K562 (cell line): Measurements from ENCODE around the gene GRM5. TPM values are rescaled to one million over a fixed set of nuclear protein-coding genes. Genes with fewer than 3 reads are reported as not detected.

ENCODE experiments used
- TEAD2 ChIP-seq: fragments of 450-650 bp; IDR thresholded peaks from 2 replicates; pipeline ENCODE4 v1.6.1; 2016; ENCODE audit warnings: missing genetic modification characterization, control low read depth, missing compliant biosample characterization
- polyA plus RNA-seq, 8 experiments: library from polyadenylated mRNA; depleted of rRNA in 4 of 8; stranded (reverse) in 5 of 8; unstranded in 3 of 8; fragments of >200 nt; fragmentation: Nextera tagmentation in 2 of 8; fragmentation: Illumina TruSeq in 1 of 8; extraction: Ambion mirVana in 2 of 8; extraction: Trizol in 1 of 8; gene quantifications; 2 replicates each; pipeline versions ENCODE4 v1.2.1 to v1.2.3, GENCODE V29; 2011 to 2014; ENCODE audit warnings: inconsistent platforms in 1 of 8, missing spikeins in 1 of 8
- total RNA-seq, 7 experiments: library from RNA; depleted of rRNA in 6 of 7; stranded (reverse); fragments of >200 nt in 6 of 7; fragmentation: Illumina TruSeq in 2 of 7; extraction: Trizol in 2 of 7; gene quantifications; 2 replicates each; pipeline versions ENCODE4 v1.2.1 to v1.2.3, GENCODE V29; 2011 to 2021; ENCODE audit warnings: low replicate concordance in 1 of 7
- TF ChIP-seq, protein P1 (sequence below): fragments of 200-600 bp; sonication (generic); IDR thresholded peaks from one replicate; pipeline ENCODE4 v1.6.1; 2012; ENCODE audit warnings: mild to moderate bottlenecking, low read depth, low read length, inconsistent platforms

Gene GRM5
- total and polyA plus RNA-seq, 9 of the 15 experiments (the other 6 are each of a cell fraction or from before 2014, with no cell fraction given), result not detected

DNA sequence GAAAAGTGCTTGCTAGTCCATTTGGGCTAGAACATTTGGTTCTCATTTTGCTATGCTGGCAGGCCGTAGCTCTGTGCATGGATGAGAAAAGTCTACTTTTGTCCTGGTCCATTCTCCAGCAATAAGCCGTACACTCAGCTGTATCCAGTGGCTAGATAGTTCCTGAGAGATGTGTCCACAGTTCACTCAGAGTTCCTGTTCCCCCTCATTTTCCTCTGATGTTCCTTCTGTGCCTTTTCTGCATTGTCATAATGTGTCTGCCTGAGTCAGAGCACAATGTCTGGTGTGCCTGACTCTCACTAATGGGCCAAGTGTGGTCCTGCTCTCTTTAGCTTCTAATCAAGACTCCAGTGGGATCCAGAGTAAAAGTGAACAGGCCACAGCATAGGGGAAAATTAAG lies 512.6 kb downstream of the GRM5 start (continued):
- TF ChIP-seq, protein P1, sequence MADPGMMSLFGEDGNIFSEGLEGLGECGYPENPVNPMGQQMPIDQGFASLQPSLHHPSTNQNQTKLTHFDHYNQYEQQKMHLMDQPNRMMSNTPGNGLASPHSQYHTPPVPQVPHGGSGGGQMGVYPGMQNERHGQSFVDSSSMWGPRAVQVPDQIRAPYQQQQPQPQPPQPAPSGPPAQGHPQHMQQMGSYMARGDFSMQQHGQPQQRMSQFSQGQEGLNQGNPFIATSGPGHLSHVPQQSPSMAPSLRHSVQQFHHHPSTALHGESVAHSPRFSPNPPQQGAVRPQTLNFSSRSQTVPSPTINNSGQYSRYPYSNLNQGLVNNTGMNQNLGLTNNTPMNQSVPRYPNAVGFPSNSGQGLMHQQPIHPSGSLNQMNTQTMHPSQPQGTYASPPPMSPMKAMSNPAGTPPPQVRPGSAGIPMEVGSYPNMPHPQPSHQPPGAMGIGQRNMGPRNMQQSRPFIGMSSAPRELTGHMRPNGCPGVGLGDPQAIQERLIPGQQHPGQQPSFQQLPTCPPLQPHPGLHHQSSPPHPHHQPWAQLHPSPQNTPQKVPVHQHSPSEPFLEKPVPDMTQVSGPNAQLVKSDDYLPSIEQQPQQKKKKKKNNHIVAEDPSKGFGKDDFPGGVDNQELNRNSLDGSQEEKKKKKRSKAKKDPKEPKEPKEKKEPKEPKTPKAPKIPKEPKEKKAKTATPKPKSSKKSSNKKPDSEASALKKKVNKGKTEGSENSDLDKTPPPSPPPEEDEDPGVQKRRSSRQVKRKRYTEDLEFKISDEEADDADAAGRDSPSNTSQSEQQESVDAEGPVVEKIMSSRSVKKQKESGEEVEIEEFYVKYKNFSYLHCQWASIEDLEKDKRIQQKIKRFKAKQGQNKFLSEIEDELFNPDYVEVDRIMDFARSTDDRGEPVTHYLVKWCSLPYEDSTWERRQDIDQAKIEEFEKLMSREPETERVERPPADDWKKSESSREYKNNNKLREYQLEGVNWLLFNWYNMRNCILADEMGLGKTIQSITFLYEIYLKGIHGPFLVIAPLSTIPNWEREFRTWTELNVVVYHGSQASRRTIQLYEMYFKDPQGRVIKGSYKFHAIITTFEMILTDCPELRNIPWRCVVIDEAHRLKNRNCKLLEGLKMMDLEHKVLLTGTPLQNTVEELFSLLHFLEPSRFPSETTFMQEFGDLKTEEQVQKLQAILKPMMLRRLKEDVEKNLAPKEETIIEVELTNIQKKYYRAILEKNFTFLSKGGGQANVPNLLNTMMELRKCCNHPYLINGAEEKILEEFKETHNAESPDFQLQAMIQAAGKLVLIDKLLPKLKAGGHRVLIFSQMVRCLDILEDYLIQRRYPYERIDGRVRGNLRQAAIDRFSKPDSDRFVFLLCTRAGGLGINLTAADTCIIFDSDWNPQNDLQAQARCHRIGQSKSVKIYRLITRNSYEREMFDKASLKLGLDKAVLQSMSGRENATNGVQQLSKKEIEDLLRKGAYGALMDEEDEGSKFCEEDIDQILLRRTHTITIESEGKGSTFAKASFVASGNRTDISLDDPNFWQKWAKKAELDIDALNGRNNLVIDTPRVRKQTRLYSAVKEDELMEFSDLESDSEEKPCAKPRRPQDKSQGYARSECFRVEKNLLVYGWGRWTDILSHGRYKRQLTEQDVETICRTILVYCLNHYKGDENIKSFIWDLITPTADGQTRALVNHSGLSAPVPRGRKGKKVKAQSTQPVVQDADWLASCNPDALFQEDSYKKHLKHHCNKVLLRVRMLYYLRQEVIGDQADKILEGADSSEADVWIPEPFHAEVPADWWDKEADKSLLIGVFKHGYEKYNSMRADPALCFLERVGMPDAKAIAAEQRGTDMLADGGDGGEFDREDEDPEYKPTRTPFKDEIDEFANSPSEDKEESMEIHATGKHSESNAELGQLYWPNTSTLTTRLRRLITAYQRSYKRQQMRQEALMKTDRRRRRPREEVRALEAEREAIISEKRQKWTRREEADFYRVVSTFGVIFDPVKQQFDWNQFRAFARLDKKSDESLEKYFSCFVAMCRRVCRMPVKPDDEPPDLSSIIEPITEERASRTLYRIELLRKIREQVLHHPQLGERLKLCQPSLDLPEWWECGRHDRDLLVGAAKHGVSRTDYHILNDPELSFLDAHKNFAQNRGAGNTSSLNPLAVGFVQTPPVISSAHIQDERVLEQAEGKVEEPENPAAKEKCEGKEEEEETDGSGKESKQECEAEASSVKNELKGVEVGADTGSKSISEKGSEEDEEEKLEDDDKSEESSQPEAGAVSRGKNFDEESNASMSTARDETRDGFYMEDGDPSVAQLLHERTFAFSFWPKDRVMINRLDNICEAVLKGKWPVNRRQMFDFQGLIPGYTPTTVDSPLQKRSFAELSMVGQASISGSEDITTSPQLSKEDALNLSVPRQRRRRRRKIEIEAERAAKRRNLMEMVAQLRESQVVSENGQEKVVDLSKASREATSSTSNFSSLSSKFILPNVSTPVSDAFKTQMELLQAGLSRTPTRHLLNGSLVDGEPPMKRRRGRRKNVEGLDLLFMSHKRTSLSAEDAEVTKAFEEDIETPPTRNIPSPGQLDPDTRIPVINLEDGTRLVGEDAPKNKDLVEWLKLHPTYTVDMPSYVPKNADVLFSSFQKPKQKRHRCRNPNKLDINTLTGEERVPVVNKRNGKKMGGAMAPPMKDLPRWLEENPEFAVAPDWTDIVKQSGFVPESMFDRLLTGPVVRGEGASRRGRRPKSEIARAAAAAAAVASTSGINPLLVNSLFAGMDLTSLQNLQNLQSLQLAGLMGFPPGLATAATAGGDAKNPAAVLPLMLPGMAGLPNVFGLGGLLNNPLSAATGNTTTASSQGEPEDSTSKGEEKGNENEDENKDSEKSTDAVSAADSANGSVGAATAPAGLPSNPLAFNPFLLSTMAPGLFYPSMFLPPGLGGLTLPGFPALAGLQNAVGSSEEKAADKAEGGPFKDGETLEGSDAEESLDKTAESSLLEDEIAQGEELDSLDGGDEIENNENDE, result no peak
- no peak for TF ChIP-seq TEAD2 (tag)
